Natural killer cell (primary cell): ENCODE measurements around the gene ANKRD12. TPM values are rescaled to one million over a fixed set of nuclear protein-coding genes. Genes with fewer than 3 reads are reported as not detected.

Experiments used
- ATAC-seq, 3 donors: fragments of 150-1000 bp in 2 of 3; fragments of 200-7000 bp in 1 of 3; cut with Tn5 transposase; 1 replicate in 1 of 3; 2 replicates in 2 of 3; pipeline ENCODE4 v1.10.0; 2021; ENCODE audit warnings: mild to moderate bottlenecking in 2 of 3, moderate library complexity in 2 of 3
- DNase-seq, 2 donors: peaks; one replicate each; pipeline versions ENCODE4 v3.0.0 to v3.0.0-alpha.2; 2013 to 2021; ENCODE audit warnings: mixed read lengths in 1 of 2
- H3K27ac ChIP-seq: one replicate; pipeline ENCODE4 v1.5.1; 2013; ENCODE audit warnings: mild to moderate bottlenecking, low read length
- H3K27me3 ChIP-seq: one replicate; pipeline ENCODE4 v1.6.1; 2013; ENCODE audit warnings: low read length; ENCODE audit not compliant: control insufficient read depth, insufficient read depth
- H3K36me3 ChIP-seq: one replicate; pipeline ENCODE4 v1.6.1; 2013; ENCODE audit warnings: low read length; ENCODE audit not compliant: control insufficient read depth, insufficient read depth
- H3K4me1 ChIP-seq: one replicate; pipeline ENCODE4 v1.6.1; 2013; ENCODE audit warnings: low read length; ENCODE audit not compliant: control insufficient read depth, insufficient read depth
- H3K4me3 ChIP-seq: one replicate; pipeline ENCODE4 v1.5.1; 2013; ENCODE audit warnings: low read length
- H3K9me3 ChIP-seq: one replicate; pipeline ENCODE4 v1.6.1; 2013; ENCODE audit warnings: low read length; ENCODE audit not compliant: control insufficient read depth, insufficient read depth
- H3K27ac Mint-ChIP-seq, 2 donors: one replicate each; pipeline ENCODE4 v1.8.0; 2022; ENCODE audit warnings: mild to moderate bottlenecking in 2 of 2, mixed read lengths in 2 of 2, moderate library complexity in 1 of 2
- H3K27me3 Mint-ChIP-seq, 2 donors: one replicate each; pipeline ENCODE4 v1.8.0; 2022; ENCODE audit warnings: low read depth in 2 of 2, mixed read lengths in 2 of 2
- H3K36me3 Mint-ChIP-seq: one replicate; pipeline ENCODE4 v1.8.0; 2022; ENCODE audit warnings: mixed read lengths
- H3K4me1 Mint-ChIP-seq, 2 donors: one replicate each; pipeline ENCODE4 v1.8.0; 2022; ENCODE audit warnings: mixed read lengths in 2 of 2
- H3K4me3 Mint-ChIP-seq: one replicate; pipeline ENCODE4 v1.8.0; 2022; ENCODE audit warnings: mild to moderate bottlenecking, moderate library complexity, mixed read lengths
- H3K9me3 Mint-ChIP-seq, 2 donors: one replicate each; pipeline ENCODE4 v1.8.0; 2022; ENCODE audit warnings: mixed read lengths in 2 of 2
- CTCF ChIP-seq: fragments of 200-600 bp; IDR thresholded peaks from one replicate; pipeline ENCODE4 v1.8.0; 2022; ENCODE audit warnings: antibody characterized with exemption
- WGBS: methylation state at CpG from one replicate; pipeline ENCODE4 v1.1.7; 2013; ENCODE audit warnings: missing lambda C conversion rate; ENCODE audit not compliant: insufficient coverage; 5-methylcytosine and 5-hydroxymethylcytosine counted together
- intact Hi-C: fragments of 100-400 bp; cut with micrococcal nuclease; formaldehyde crosslinking; loops from one replicate; pipeline ENCODE4 v1.14.2; 2022
- total RNA-seq, 4 donors: library from RNA; stranded (reverse); fragments of 120-200 nt in 1 of 4; gene quantifications; one replicate each; pipeline versions ENCODE4 v1.2.3 to v1.2.4, GENCODE V29; 2013 to 2022

The ANKRD12 gene
- total RNA-seq, 3 donors from 2014 or later (not counting 1 experiment from before 2014, with no cell fraction given), result 136 to 148 (median 141) TPM

- H3K27me3 Mint-ChIP-seq, result peaks cover 33 to 50% of the 10 kb centered on the region in 2 donors
Measured at GRCh38 chr18:9322744-9323143, 186.2 kb downstream of the ANKRD12 start.

GRCh38 chr18:9323750-9324445 is 187.3 kb downstream of the ANKRD12 start:
- ATAC-seq, result no peak
- Histone ChIP-seq H3K36me3 (no peaks in the 10 kb centered on the region), H3K4me1 (no peaks in the 10 kb centered on the region), H3K27me3 (no peaks in the 10 kb centered on the region), H3K27ac (no peak overlapping the region), H3K9me3 (peaks cover 7% of the 10 kb centered on the region), H3K4me3 (no peak overlapping the region)
- no peak for DNase-seq
- TF ChIP-seq CTCF, result no peak
- Mint-ChIP-seq H3K36me3 (no peaks in the 10 kb centered on the region), H3K9me3 (no peaks in the 10 kb centered on the region), H3K4me1 (no peaks in the 10 kb centered on the region), H3K4me3 (no peak overlapping the region), H3K27me3 (peaks cover 33 to 56% of the 10 kb centered on the region in 2 donors), H3K27ac (no peak overlapping the region)
- 46% methylated on average over 2 of the region's 3 CpGs for WGBS
- intact Hi-C loops, result no loop called here

More at GRCh38 chr18:9322744-9323143, 186.2 kb downstream of the ANKRD12 start:
- H3K27ac ChIP-seq, result no peak overlapping the region
- H3K4me1 Mint-ChIP-seq, result no peaks in the 10 kb centered on the region
- no peak overlapping the region for H3K4me3 ChIP-seq
- H3K27ac Mint-ChIP-seq, result no peak overlapping the region
- H3K4me3 Mint-ChIP-seq, result no peak overlapping the region
- H3K9me3 ChIP-seq, result peaks cover 7% of the 10 kb centered on the region
- ATAC-seq (no peak), DNase-seq (no peak)
- intact Hi-C loops, result no loop called here
- TF ChIP-seq CTCF, result no peak
- no peaks in the 10 kb centered on the region for H3K4me1 ChIP-seq
- no peaks in the 10 kb centered on the region for H3K36me3 ChIP-seq
- H3K27me3 ChIP-seq, result no peaks in the 10 kb centered on the region
- no peaks in the 10 kb centered on the region for H3K36me3 Mint-ChIP-seq
- 70% methylated on average over 2 of the region's 2 CpGs for WGBS
- H3K9me3 Mint-ChIP-seq, result no peaks in the 10 kb centered on the region

- Histone ChIP-seq H3K36me3 (no peaks in the 10 kb centered on the region), H3K27me3 (no peaks in the 10 kb centered on the region), H3K4me1 (no peaks in the 10 kb centered on the region), H3K4me3 (no peak overlapping the region), H3K27ac (no peak overlapping the region), H3K9me3 (no peaks in the 10 kb centered on the region)
- H3K27ac Mint-ChIP-seq, result no peak overlapping the region
- no peaks in the 10 kb centered on the region for H3K9me3 Mint-ChIP-seq
- no peaks in the 10 kb centered on the region for H3K36me3 Mint-ChIP-seq
- peaks cover 31 to 62% of the 10 kb centered on the region in 2 donors for H3K27me3 Mint-ChIP-seq
- TF ChIP-seq CTCF, result no peak
- DNase-seq (no peak), ATAC-seq (no peak)
- H3K4me3 Mint-ChIP-seq, result no peak overlapping the region
- no peaks in the 10 kb centered on the region for H3K4me1 Mint-ChIP-seq
- 85% methylated on average over 2 of the region's 2 CpGs for WGBS
- intact Hi-C loops, result no loop called here
Measured at GRCh38 chr18:9325716-9326115, 189.1 kb downstream of the ANKRD12 start.

GRCh38 chr18:9328776-9329175 is 192.2 kb downstream of the ANKRD12 start:
- Histone ChIP-seq H3K9me3 (no peaks in the 10 kb centered on the region), H3K36me3 (no peaks in the 10 kb centered on the region), H3K4me1 (peaks cover 5% of the 10 kb centered on the region), H3K27me3 (no peaks in the 10 kb centered on the region), H3K4me3 (no peak overlapping the region), H3K27ac (no peak overlapping the region)
- Mint-ChIP-seq H3K36me3 (no peaks in the 10 kb centered on the region), H3K9me3 (no peaks in the 10 kb centered on the region), H3K27me3 (peaks cover 15 to 38% of the 10 kb centered on the region in 2 donors), H3K27ac (no peak overlapping the region), H3K4me1 (peaks cover 2% of the 10 kb centered on the region in 2 donors), H3K4me3 (no peak overlapping the region)
- ATAC-seq (no peak), DNase-seq (no peak)
- intact Hi-C loops, result no loop called here
- TF ChIP-seq CTCF, result no peak
- WGBS, result 96% methylated on average over 2 of the region's 2 CpGs
